IPS DF 4.7 (cell line): ENCODE data around the gene C9.
"Not testable (repeated sequence)": the region's sequence is repeated elsewhere in the genome, so short reads cannot be mapped to it uniquely, and the experiment has no call there.

Experiments
- DNase-seq: peaks from one replicate; pipeline ENCODE4 v3.0.0-alpha.2; 2013; ENCODE audit warnings: low spot score; ENCODE audit errors: extremely low read depth

The C9 gene

DNA sequence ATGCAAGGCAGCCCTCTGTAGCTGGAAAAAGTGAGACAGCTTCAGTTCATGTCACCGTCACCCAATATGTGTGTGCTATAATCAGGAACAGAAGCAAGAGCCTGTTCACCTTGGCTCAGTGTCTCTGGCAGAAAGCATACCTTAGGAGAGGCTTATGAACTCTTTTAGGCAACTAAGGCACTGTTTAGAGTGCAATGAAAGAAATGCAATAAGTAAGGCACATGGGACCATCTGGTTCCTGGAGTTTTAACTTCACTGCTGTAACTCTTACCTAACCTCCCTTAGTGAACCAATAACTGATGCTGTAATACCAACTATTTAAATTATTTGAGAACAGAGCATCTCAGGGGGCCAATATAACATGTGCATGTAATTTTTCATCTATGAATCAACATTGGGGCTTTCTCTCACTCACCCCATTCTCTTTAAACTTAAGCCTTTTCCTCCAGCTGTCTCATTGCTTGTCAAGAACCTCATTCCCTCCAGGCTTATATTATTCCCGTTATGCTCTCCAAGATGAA is 32.4 kb downstream of the C9 start:
- DNase-seq: no peak

- DNase-seq: no peak
Measured at GRCh38 chr5:39328731-39329130, 35.6 kb downstream of the C9 start.

DNA sequence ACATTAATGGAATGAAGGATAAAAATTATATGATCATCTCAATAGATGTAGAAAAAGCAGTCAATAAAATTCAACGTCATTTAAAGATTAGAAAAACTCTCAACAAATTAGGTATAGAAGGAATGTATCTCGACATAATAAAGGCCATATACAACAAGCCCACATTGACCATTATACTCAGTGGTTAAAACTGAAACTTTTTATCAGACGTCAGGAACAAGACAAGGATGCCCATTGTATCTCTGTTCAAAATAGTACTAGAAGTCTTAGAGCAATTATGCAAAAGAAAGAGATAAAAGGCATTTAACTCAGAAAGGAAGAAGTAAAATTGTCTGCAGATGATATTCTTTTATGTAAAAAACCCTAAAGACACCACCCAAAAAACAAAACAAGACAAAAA is 40.8 kb downstream of the C9 start:
- DNase-seq: no peak

- no peak for DNase-seq
Measured at GRCh38 chr5:39319395-39319794, 44.9 kb downstream of the C9 start.

- not testable (repeated sequence) for DNase-seq
Measured at GRCh38 chr5:39316464-39316863, 47.8 kb downstream of the C9 start.

GRCh38 chr5:39315995-39316394 is 48.3 kb downstream of the C9 start:
- DNase-seq: no peak

GRCh38 chr5:39314591-39314990 is 49.7 kb downstream of the C9 start:
- DNase-seq: no peak

DNA sequence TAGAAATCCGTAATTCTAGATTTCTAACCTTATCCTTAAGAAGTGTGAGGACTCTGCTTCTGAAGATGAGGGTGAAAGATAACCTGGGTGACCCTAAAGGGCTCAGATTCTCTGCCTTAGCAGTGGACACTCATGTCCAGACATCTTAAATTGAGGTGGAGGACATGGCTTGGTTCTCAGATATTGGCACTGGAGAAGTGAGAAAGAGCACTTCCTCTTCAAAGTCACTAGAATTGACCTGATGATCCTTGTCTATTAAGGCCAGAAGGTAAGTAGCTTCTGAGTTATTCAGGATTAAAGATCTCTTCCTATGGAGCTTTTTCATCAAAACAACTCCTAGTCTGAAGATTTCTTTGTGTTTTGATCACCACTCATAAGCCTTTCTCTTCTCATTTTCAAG is 54.8 kb downstream of the C9 start:
- no peak for DNase-seq

GRCh38 chr5:39302472-39302871 is 61.8 kb downstream of the C9 start:
- no peak for DNase-seq

GRCh38 chr5:39301406-39301805 is 62.9 kb downstream of the C9 start:
- DNase-seq: no peak

DNA sequence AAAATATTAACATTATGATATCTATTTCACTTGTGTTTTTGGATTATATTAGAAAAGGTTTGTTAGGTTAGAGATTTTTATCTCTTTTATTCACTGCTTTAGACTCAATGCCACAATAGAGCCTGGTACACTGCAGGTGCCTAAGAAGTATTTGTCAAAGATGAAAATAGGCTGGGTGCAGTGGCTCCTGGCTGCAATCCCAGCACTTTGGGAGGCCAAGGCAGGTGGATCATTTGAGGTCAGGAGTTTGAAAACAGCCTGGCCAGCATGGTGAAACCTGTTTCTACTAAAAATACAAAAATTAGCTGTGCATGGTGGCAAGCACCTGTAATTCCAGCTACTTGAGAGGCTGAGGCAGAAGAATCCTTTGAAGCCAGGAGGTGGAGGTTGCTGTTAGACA is 64.3 kb downstream of the C9 start:
- no peak for DNase-seq

DNA sequence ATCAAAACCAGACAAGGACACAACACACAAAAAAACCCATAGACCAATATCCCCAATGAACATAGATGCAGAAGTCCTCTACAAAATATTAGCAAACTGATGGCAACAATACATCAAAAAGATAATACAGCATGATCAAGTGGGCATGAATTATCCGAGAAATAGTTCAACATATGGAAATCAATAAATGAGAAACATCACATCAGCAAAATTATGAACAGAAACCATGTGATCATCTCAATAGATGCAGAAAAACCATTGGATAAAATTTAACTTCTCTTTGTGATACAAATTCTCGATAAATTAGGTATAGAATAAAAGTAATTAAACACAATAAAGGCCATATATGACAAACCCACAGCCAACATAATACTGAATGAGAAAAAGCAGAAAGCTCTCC is 69.6 kb downstream of the C9 start:
- no peak for DNase-seq

DNA sequence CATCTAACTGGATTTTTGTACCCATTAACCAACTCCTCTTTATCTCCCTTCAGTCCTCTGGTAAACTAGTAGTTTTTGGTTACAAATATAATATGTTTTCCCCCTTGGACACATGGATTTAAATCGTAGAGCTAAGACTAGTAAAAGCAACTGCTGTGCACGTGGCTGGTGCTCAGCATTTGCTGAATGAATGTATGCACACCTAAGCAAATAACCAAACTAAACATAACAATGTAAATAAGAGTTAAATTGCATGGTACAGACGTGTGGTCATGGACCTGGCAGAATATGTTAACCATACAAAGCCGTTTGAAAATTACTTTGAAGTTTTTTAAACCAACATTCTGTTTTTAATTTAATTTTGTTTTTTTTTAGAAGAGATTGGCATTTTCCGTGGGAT is 79.7 kb downstream of the C9 start:
- no peak for DNase-seq

- peak; percentile 49 for DNase-seq
Measured at GRCh38 chr5:39283231-39283818, 81.0 kb downstream of the C9 start.

- no peak for DNase-seq
Measured at GRCh38 chr5:39282561-39282960, 81.7 kb downstream of the C9 start.

DNA sequence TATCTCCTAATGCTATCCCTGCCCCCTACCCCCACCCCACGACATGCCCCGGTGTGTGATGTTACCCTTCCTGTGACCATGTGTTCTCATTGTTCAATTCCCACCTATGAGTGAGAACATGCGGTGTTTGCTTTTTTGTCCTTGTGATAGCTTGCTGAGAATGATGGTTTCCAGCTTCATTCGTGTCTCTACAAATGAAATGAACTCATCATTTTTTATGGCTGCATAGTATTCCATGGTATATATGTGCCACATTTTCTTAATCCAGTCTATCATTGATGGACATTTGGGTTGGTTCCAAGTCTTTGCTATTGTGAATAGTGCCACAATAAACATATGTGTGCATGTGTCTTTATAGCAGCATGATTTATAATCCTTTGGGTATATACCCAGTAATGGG is 88.4 kb downstream of the C9 start:
- not testable (repeated sequence) for DNase-seq

- DNase-seq: no peak
Measured at GRCh38 chr5:39274398-39275085, 89.8 kb downstream of the C9 start.

GRCh38 chr5:39273314-39273954 is 90.9 kb downstream of the C9 start:
- no peak for DNase-seq

GRCh38 chr5:39272869-39273231 is 91.4 kb downstream of the C9 start:
- not testable (repeated sequence) for DNase-seq

DNA sequence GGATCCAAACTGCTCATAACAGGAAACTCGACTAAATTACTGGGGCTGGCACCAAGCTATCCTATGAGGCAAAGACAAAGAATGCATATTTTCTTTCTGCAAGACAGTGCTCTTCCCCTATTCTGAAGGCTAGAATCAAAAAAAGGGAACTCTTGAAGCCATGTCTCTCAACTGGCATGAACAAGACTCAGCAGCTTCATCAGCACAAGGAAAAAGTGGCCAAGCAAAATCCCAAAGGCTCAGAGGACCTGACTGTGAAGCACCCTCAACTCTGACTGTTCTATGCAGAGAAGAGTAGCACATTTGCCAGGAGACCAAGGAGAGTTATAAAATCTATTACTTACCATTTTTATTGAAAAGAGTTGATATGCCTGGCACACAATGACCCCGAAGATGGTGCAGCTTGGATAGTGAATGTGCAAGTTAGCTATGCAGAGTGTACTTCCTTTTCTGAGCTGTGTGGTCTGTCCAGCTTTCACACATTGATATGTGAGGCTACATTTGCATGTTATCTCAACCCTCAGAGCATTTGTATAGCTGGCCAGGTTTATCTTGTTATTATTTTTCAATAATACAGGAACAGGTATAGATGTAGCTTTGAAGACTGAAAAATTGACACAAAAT is 94.0 kb downstream of the C9 start:
- DNase-seq: no peak

DNA sequence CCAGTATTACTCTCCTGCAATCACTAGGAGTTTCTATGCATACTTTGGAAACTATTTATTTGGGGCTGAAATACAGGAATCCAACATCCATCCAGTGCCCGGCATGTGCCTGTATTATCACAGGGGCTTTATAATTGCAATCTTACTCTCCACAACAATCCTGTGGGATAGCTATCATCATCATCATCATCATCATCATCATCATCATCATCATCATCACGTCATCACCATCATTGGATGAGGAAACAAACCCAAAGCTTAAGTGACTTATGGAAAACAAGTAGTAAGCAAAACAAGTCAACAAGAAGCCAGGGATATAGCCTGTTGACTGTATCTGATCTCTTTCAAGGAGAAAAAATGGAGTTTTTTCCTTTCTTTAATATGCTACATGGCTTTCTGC is 97.1 kb downstream of the C9 start:
- DNase-seq: no peak

DNA sequence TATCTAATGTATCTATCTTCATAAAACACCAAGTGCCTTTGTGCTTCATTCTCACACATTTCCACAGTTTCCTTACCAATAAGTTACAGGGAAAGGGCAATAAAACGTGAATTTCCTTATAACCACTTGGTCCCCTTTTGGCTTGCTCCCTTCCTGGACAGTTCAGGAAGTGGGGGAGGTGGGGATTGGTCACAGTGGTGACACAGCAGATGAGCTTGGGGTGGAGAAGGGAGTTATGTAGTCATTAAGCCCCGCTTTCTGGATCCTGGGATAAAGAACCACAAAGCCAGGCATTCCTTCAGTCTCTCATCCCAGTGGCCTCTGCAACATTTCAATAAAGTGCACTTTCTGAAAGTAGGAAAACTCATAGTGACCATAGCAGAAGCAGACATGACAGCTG is 97.9 kb downstream of the C9 start:
- DNase-seq: no peak
